Putamen (tissue), 1 donor: ENCODE data around the gene PLCB4.

Source experiments
- DNase-seq: peaks from one replicate; pipeline ENCODE4 v3.0.0-alpha.2; 2016; ENCODE audit warnings: low spot score

Gene PLCB4

GRCh38 chr20:9223296-9223695 lies 154.4 kb downstream of the PLCB4 start:
- DNase-seq, result no peak

GRCh38 chr20:9225879-9226278 lies 157.0 kb downstream of the PLCB4 start:
- DNase-seq, result no peak

- no peak for DNase-seq
Measured at GRCh38 chr20:9227896-9228615, 159.2 kb downstream of the PLCB4 start.

GRCh38 chr20:9228774-9229450 lies 160.0 kb downstream of the PLCB4 start:
- DNase-seq, result no peak

- DNase-seq, result no peak
Measured at GRCh38 chr20:9230406-9230805, 161.5 kb downstream of the PLCB4 start.

GRCh38 chr20:9233804-9234203 lies 164.9 kb downstream of the PLCB4 start:
- DNase-seq, result no peak

- DNase-seq, result no peak
Measured at GRCh38 chr20:9235518-9235917, 166.6 kb downstream of the PLCB4 start.

- no peak for DNase-seq
Measured at GRCh38 chr20:9236458-9236857, 167.6 kb downstream of the PLCB4 start.

GRCh38 chr20:9241232-9241692 lies 172.4 kb downstream of the PLCB4 start:
- no peak for DNase-seq

- no peak for DNase-seq
Measured at GRCh38 chr20:9241721-9242427, 173.0 kb downstream of the PLCB4 start.

GRCh38 chr20:9243986-9244385 lies 175.1 kb downstream of the PLCB4 start:
- no peak for DNase-seq

GRCh38 chr20:9244811-9245210 lies 175.9 kb downstream of the PLCB4 start:
- DNase-seq, result no peak

GRCh38 chr20:9246731-9247130 lies 177.8 kb downstream of the PLCB4 start:
- DNase-seq, result no peak

- DNase-seq, result no peak
Measured at GRCh38 chr20:9250511-9250910, 181.6 kb downstream of the PLCB4 start.

GRCh38 chr20:9253006-9253539 lies 184.2 kb downstream of the PLCB4 start:
- DNase-seq, result no peak

- no peak for DNase-seq
Measured at GRCh38 chr20:9255171-9255570, 186.3 kb downstream of the PLCB4 start.

- no peak for DNase-seq
Measured at GRCh38 chr20:9256393-9256792, 187.5 kb downstream of the PLCB4 start.

GRCh38 chr20:9258901-9259300 lies 190.0 kb downstream of the PLCB4 start:
- no peak for DNase-seq

- no peak for DNase-seq
Measured at GRCh38 chr20:9260027-9260426, 191.1 kb downstream of the PLCB4 start.

GRCh38 chr20:9261781-9262180 lies 192.9 kb downstream of the PLCB4 start:
- no peak for DNase-seq

GRCh38 chr20:9262653-9263194 lies 193.8 kb downstream of the PLCB4 start:
- DNase-seq, result no peak

GRCh38 chr20:9269280-9269971 lies 200.5 kb downstream of the PLCB4 start:
- no peak for DNase-seq
